IPS DF 4.7 (cell line): ENCODE data around the gene MYADML2.
"Not testable (repeated sequence)": the region's sequence is repeated elsewhere in the genome, so short reads cannot be mapped to it uniquely, and the experiment has no call there.

ENCODE experiments used
- DNase-seq: peaks from one replicate; pipeline ENCODE4 v3.0.0-alpha.2; 2013; ENCODE audit warnings: low spot score; ENCODE audit errors: extremely low read depth

The MYADML2 gene

GRCh38 chr17:81926451-81927151, 20.4 kb downstream of the MYADML2 start:
- DNase-seq: no peak

GRCh38 chr17:81925860-81926450, 21.1 kb downstream of the MYADML2 start:
- no peak for DNase-seq

- no peak for DNase-seq
Observed at GRCh38 chr17:81924557-81925532, 22.2 kb downstream of the MYADML2 start.

GRCh38 chr17:81923302-81924260, 23.5 kb downstream of the MYADML2 start:
- DNase-seq: no peak

GRCh38 chr17:81922566-81923301, 24.3 kb downstream of the MYADML2 start:
- DNase-seq: no peak

GRCh38 chr17:81921996-81922565, 25.0 kb downstream of the MYADML2 start:
- no peak for DNase-seq

GRCh38 chr17:81921537-81921862, 25.5 kb downstream of the MYADML2 start:
- DNase-seq: no peak

- DNase-seq: no peak
Observed at GRCh38 chr17:81920612-81921536, 26.2 kb downstream of the MYADML2 start.

GRCh38 chr17:81918832-81919545, 28.0 kb downstream of the MYADML2 start:
- no peak for DNase-seq

- not testable (repeated sequence) for DNase-seq
Observed at GRCh38 chr17:81918333-81918669, 28.7 kb downstream of the MYADML2 start.

- DNase-seq: no peak
Observed at GRCh38 chr17:81917565-81918332, 29.3 kb downstream of the MYADML2 start, which contains the start of gene SIRT7. SIRT7 (minus strand) TSS chr17:81918176; CDS start chr17:81918131, 45 bp downstream.

GRCh38 chr17:81916234-81917001, 30.6 kb downstream of the MYADML2 start:
- no peak for DNase-seq

- no peak for DNase-seq
Observed at GRCh38 chr17:81915331-81915730, 31.7 kb downstream of the MYADML2 start.

- no peak for DNase-seq
Observed at GRCh38 chr17:81914103-81914850, 32.8 kb downstream of the MYADML2 start.

- no peak for DNase-seq
Observed at GRCh38 chr17:81913394-81914102, 33.5 kb downstream of the MYADML2 start.
